SIG-M5 (cell line): Measurements from ENCODE around the gene FRMPD4.

ENCODE experiments used
- DNase-seq: peaks from one replicate; lab custom pipeline; 2025; lab: John Stamatoyannopoulos, UW

FRMPD4 gene

DNA sequence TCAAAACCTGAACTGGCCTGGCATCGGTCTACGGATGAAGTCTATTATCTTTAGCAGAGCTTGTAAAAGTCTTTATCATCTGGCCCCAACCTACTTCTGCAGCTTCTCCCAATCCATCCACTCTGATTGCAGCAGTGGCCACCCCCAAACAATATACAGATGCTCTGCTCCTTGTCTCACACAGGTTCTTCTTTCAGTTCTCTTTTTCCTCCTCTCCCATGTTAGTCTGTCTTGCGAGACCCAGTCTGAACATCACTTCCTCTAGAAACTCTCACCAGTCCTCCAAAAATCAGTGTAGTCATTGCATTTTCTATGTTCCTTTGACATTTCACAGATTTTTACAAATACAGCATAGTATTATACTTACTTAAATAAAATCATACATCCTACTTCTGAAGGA lies 163.0 kb downstream of the FRMPD4 start:
- no peak for DNase-seq

DNA sequence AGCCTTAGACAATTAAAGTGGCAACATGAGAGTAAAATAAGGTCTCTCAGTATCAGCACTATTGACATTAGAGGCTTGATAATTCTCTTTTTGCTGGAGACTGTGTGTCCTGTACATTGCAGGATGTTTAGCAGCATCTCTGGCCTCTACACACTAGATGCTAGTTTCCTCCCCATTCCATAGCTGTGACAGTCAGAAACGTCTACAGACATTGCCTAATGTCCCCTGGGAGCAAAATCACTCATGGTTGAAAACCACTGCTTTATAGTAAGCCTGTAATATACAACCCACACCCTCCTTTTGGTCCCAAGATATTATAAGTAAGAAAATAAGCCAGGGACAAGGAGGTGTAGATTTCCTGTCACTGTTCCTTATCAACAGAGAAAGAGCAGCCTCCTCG lies 166.0 kb downstream of the FRMPD4 start:
- DNase-seq: no peak

DNA sequence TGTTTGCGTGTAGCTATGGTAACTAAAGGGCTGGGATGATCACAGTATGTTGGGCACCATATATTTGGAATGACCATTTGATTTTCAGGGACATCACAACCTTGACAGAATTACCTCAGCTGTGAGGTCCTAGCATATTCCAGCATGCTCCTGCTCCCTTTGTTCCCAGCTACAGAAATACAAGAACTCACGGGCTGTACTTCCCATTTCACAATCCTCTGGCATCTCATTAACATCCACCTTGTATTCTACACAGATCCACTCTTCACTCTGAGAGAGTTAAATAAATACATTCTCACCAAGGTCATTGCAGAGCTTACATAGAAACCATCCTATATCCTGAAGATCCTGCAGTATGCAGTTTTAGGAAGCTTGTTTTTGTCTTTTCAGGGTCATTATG lies 169.7 kb downstream of the FRMPD4 start:
- DNase-seq: no peak

DNA sequence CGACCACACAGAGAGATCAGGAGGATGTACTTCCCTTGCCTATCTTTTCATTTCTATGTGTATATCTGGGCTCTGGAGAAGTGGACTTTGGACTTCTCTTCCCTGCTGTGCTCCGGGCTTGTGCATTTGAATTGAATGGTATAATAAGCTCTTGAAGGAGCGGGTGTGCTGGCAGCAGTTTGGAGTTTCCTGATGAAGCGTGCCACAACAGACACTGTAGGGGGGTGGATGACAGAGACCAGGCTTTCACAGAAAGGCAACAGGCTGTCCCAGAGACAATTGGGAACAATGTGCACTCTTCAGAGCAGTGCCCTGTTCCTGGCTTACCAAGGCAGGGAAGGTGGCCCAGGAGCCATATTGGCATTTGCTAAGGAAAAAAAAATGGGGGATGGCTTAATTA lies 170.1 kb downstream of the FRMPD4 start:
- no peak for DNase-seq

DNA sequence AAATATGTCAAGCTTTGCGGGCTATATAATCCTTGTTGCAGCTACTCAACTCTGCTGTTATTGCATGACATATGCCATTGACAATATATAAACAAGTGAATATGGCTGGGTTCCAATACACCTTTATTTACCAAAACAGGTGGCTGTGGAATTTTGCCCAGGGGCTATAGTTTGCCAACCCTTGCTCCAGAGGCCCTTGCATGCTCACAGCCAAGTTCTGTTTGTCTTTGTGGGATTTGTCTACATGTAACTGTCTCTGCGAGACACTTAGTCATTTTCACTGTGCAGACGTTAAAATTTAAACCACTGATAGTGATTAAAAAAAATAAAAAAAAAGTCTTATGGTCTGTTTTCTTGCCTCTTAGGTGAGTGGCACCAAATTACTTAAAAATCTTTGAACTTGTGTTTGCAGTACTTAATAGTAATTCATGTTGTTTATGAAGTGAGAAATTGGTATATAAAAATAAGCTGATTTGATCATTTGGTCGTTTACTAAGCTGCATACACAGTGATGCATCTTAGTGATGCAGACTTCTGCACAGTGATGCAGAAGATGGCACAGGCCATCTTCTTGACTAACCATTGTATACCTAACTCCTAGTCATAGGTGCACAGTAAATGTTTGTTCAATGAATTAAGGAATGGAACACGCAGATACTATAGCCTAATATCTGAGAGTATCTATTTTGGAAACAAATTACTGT lies 170.9 kb downstream of the FRMPD4 start:
- DNase-seq: no peak

DNA sequence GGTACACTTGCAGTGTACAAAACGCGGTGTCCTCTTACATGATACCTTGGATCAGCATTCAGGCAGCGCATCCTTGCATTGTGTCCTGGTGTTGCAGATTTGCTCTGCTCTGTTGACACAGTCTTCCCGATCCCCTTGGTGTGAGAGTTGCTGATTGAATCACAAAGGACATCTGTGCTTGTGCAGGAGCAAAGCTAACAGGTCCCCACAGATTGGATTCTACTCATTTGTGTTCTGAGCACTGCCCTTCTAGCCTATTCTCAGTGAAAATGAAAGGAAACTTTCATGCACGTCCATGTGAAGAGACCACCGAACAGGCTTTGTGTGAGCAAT lies 171.4 kb downstream of the FRMPD4 start:
- no peak for DNase-seq

DNA sequence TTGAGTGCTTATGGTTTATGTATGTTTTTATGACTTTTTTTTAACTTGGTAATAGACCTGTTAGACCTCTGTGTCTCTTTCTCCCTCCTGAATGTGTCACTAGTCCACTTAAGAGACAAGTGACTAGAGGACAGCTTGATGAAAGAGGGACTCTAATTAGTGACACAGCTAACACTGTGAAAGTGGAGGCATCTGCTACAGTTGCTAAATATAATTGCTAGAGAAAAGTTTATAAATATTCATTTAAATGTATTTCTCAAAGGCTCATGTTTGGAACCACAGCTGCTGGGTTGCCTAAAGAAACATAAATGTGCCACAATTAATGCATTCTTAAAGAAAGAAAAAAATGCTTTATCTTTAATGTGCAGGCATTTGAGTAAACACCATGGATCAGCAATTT lies 176.4 kb downstream of the FRMPD4 start:
- DNase-seq: no peak

DNA sequence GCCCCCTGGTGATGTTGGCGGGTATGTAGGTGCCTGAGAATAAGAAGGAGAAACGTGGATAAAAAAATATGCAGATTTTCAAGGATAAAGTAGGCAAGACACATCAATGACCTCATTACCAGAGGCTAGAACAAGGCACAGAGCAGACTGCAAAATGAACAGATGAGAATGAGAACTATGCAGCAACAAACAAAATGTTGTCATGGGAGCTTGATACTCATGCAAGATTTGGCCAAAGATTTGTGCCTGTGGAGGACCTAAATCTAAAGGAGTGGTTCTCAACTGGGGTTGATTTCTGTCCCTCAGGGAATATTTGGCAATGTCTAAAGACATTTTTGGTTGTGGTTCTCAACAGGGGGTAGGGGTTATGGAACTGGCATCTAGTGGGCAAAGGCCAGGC lies 177.3 kb downstream of the FRMPD4 start:
- DNase-seq: no peak

DNA sequence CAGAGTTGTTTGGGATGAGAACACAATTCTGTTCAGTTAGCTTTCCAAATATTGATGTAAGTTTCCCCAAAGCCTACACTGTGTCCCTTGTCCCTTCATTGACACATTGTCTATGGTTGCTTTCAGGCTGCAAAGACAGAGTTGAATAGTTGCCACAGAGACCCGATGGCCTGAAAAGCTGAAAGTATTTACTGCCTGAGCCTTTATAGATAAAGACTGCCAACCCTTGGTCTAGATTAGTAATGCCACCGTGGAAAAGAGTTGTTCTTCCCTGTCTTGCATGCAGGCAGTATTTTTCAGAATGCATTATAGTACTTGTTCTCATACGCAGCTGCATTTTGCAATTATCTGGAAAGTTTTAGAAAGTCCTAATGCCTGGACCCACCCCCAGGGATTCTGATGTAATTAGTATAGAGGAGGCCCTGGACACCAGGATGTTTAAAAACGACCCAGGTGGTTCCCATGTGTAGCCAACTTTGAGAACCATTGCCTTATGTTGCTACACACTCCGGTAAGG lies 180.8 kb downstream of the FRMPD4 start:
- no peak for DNase-seq

DNA sequence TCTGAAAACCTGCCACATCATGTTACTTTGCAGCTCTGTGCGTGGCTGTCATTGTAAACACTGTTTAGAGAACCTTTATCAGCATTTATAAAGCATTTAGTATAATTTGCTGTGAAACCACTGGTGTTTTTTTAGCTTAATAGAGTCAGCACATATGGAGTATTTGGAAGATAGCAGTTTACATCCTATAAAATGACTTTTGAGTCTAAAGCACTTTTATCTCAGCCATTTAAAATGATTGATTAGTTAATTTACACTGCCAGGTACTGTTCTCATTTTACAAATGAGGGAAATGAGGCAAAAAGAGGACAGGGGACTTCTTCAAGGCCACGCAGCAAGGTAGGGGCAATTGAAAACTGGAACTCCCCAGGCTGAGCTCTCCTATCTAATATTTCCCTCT lies 181.7 kb downstream of the FRMPD4 start:
- DNase-seq: no peak

DNA sequence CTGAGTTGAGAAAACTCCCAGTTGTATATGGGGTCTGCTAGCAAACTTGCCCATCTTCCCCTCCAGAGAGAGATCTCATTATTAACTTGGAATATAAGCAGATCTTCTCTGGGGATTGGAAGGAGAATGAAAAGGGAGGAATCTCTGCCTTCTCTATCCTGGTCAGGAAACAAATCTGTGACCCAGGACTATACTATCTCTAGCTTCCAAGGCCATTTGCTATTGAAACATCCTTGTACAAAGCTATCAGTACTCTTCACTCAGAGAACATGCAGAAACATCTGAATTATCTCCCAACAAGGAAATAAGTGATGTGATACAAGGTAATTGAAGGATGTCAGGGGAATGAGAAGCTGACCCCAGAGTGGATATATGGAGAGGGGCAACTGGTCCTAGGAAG lies 183.8 kb downstream of the FRMPD4 start:
- no peak for DNase-seq

DNA sequence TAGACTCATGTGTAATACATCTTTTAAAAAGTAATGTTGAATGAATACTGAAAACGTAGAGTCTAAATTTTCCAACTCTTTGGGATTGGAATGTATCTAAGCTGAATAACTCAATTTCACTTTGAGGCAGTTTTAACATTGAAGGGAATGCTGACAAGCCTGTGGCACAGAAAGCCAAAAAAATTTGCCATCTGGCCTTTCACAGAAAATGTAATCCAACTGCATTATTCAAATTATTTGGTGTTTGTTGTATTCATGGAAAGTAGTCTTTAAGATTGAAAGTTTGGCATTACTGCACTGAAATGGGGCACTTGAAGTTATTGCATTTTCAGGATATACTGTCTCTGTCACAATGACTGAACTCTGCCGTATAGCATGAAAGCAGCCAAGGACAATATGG lies 186.9 kb downstream of the FRMPD4 start:
- no peak for DNase-seq

DNA sequence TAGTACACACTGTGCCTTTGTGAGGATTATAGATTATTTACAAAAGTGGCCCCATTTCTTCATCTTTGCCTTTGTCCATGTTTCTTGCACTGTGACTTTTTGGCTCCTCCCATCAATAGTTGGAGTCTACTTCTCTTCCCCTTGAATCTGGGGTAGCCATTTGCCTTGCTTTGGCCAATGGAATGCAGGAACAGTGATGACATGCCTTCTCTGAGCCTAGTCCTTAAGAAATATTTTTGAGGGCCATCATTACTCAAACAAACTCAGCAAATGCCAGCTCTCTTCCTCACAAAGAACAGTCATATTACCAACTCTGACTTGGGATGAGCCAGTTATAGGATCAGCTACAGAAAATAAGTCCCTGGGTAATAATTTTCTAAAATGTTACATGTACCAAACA lies 189.6 kb downstream of the FRMPD4 start:
- no peak for DNase-seq

DNA sequence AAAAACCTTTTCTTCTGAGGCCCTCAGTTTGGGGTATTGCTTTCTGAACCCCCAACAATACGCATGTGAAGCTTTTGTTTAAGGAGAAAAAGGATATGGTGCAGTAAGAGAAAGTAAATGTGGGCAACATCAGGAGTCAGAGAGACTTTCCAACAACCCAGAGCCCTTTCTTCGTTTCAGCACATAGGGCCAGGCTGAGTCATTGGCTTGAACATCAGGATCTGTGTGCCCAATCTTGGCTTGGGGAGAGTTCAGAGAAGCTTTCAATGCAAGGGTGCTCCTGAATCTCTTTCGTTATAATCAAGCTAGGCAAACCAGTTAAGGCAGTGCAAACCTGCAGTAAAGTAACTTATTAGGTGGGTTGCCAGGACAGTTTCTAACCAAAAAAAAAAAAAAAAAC lies 191.2 kb downstream of the FRMPD4 start:
- no peak for DNase-seq

DNA sequence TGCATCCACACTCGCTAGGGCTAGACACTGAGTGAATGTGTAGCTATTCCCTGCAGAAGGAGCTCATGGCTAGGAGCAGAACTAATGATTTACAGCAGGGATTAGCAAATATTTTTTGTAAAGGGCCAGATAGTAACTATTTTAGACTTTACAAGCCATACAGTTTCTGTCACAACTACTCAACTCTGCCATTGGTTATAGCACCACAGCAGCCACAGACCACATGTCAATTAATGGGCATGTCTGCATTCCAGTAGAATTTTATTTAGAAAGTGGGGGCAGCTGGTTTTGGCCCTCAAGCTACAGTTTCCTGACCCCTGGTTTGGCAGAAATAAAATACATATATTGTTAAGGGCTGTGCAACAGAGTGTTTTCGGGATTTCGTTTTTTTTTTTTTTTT lies 192.6 kb downstream of the FRMPD4 start:
- no peak for DNase-seq

DNA sequence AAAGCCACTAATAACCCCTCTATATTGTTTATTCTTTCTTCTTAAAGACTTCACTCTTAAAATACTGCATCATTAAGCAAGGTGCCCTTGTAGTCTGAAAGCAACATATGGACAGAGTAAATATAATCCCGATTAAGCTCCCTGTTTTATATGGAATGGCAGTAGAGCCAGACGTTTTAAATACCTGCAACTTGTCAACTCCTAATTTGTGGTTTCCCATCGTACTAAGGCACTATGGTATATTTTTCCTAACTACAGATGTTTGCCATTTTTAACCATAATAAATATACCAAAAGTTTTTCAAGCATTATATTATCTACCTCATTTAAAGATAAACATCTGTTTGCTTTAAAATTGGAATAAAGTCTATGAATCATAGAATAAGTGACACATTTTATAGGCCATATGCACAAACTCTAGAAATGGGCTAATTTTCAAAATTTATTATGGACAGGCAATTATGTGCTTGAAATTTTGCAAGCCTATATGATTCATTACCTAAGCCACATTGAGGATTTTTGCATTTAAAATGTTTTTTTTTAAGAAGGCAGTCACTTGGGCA lies 194.6 kb downstream of the FRMPD4 start:
- no peak for DNase-seq

DNA sequence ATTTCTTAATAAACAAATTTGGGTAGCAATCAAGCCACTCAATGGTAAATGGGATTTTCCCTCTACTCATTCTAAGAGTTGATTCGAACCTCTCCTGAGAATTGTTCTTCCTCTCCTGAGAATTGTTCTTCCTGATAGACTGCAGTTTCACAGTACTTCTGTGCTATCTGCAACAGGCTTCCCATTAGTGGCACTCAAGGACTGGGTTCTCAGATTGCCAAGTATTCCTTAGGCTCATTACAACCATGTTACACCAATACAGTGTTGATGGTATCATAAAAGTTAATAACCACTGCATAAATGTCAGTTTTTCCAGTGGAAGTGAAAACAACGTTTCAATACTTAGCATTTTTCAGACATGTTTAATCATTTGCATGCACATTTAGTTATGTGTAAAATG lies 201.6 kb downstream of the FRMPD4 start:
- DNase-seq: no peak

DNA sequence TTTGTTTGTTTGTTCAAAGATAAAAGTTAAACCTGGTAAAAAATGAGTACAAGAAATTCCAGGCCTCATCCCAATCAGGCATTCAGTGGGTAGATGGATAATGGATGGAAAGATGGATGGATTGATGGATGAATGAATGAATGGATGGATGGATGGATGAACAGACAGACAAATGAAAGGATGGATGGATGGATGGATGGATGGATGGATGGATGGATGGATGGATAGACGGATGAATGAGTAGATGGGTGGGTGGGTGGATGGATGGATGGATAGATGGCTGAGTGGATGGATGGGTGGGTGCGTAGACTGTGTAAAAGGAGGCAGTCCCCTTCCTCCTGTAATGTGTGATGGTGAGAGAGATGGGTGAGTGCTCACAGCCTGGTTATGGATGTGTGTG lies 206.7 kb downstream of the FRMPD4 start:
- no peak for DNase-seq

DNA sequence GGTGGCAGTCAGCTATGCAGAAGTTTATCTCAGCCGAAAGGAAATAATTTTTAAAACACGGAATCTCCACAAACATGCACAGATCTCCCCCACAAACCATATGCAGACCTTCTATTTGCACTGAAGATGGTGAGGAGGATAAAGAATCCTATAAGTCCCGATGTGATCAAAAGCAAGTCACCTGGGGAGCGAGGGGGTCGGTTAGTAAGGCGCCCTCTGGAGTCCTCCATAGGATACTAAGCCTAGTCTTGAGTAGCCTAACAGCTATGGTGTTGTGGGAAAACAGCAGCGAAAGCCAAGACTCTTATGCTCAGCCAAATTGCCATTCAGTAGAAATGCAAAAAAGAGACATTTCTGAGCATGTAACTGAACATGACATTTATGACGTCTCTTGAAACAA lies 210.9 kb downstream of the FRMPD4 start:
- DNase-seq: no peak

DNA sequence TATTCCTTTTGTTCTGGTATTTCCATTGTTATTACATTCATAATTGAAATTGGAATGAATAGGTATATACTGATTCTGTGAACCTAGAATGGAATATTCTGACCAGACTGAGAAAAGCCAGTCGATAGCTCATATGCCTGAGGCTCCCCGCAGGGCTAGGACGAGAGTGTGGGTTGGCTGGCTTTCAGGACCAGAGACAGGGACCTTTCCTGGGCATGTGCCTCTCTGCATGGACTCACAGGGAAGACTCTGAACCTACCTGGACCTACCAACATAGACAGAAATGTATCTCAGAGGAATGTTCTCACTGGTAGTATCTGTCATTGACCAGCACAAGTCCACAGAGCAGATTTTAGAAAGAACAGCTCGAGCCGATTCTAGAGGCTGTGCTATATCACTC lies 214.6 kb downstream of the FRMPD4 start:
- DNase-seq: no peak

DNA sequence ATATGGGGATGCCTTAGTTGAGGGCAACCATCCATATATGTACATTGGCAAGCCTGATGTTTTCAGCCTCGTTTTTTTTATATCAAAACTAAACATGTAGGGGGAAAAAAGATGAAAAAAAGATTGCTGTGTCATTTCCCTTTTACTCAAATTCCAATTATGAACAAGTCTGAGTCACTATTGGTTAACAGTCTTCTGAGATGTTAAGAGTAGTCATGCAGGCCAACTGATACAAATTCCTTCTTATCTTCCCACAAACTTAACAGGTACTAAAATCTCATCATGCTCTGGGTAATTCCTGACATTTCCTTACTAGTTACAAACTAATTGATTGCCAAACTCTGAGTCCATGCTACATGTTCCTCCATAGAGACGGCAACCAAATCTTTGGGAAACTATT lies 222.1 kb downstream of the FRMPD4 start:
- no peak for DNase-seq

DNA sequence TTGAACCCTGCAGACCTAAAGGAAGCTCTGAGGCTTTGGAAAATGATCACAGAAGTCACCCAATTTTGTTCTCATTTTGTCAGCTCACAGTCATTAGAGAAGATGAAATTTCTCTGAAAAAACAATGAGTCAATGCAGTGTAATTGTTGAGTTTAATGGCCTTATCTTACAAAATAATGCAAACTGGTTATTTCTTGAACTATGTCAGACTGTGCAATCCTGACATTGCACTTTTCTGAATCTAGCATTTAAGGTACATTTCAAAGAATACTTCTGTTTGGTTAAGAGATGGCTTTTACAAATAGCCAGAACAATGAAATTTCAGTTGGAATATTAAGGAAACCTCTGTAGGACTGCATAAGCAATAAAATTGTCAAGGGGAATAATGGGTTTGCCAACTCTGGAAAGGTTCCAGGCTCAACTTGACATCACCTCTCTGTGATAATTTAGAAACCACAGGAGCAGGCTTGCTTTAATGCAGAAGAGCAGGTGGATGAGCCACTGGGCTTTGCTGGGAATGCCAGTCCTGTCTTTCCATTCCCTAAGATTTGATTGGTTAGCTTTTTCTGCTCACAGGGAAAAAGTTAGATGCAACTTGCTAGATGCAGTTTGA lies 222.8 kb downstream of the FRMPD4 start:
- DNase-seq: no peak

DNA sequence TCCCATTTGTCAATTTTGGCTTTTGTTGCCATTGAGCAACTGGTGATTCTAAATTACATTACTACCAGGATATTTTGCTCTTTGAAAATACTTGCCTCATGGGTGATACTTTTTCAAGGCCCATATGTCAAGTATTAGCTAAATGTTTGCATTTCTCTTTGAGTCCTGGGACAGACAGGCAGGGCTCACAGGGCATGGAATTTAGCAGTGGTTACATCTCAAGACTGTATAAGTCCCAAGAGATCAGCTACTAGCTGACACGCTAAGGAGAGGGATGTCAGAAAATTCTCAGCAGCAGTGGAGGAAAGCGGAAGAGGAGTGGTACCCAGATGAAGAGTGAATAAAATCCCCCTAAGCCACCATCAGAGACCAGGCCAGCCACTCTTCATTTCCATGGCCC lies 224.9 kb downstream of the FRMPD4 start:
- DNase-seq: no peak

DNA sequence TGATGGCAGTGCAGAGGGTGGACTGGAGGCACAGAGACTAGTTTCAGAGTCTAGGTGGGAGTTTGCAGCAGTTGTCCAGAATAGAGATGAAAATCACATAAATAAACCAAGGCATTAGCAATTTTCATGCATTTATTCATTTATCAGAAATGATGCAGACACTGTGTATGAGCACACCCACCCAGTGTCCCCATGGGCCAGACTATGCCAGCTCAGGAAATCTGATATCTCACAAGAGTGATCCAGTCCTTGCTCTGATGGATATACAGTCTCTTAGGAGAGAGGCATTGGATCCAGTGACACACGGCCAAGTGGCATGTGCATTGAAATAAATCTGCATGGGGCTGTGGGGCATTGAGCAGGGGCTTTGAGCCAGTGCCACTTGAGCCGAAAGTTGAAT lies 228.2 kb downstream of the FRMPD4 start:
- no peak for DNase-seq
